ENCODE results near the gene TTC28.
"Not testable (repeated sequence)": the region's sequence is repeated elsewhere in the genome, so short reads cannot be mapped to it uniquely, and the experiment has no call there.

Gene TTC28

DNA sequence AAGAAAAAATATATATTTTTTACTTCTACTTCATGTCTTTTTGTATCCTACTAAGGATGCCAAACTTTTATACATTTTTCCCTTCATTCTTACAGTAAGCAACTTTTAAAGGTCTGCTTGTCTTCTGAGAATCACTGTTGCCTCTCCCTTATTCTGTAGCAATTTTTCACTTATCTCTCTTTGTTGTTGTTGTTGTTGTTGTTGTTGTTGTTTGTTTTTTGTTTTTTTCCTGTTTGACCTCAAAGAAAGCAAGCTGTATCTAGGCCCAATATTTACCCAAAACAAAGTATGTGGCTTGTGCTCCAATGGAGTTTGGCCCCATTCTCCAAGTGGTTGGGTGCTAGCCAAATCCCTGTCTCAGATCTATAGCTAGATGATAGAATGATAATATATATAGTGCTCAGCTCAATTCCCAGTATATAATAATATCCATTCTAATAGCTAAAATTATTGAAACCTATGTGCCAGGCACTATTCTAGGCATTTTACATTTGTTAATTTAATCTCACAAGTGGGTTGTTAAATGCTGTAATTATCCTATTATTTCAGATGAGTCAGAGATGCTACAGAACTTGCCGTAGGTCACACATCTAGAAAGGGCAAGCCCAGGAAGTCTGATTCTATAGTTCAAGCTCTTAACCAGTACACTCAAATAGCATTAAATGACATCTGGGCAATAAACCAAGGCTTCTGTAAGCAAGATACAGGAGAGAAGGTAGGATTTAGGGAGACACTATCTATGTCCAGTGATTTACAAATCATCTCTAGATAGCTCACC, 555.5 kb downstream of the TTC28 start:
- no peak for DNase-seq

GRCh38 chr22:28120691-28121592, 558.7 kb downstream of the TTC28 start:
- DNase-seq: no peak

DNA sequence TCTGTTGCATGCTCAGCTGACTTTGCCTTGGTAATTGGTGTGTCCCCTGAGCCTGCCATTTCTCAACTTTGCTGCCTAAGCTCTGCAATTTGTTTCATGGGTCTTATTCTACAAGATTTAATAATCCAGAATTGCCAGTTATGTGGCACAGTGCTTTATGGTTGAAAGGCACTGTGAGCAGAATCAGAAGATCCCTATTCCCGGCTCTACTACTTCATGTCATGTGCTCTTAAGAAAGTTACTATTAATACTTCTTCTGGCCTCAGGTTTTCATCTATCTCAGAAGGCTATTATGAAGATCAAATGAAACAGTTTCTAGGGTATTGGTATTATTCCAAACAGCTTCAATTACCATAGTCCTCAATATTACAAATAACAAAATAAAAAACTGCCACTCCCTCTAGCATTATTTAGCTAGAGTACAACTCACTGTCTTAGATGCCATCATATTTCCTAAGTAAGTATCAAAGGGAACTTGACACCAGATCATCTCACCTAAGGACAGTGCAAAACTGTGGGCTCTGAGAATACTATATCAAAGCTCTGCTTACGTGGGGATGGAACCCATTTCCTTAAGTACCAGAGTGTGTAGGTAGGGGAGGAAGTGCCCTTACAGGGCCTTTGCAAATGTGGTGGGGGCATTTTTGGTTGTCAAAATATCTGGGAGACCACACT, 560.5 kb downstream of the TTC28 start:
- DNase-seq: no peak

DNA sequence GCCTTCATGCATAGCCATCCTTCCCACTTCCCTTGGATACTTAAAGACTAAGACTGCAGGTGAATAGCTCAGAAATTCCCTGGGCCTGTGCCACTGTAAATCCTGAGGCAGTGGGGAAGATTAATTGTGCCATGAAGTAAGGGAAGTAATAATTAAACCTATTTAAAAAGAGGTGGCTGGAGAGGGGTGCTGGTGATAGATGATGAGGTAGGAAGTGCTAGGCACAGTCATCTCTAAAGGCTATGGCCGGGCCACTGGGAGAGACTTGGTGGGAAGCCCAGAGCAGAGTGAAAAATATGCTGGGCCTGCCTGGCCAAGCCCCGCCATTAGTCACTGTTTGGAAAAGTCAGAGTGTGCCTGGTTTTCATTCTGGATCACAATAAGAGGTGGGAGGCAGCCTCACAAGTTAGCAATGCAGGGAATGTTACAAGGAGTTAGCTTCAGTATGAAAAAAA, 563.4 kb downstream of the TTC28 start:
- no peak for DNase-seq

GRCh38 chr22:28115426-28115825, 564.2 kb downstream of the TTC28 start:
- DNase-seq: no peak

GRCh38 chr22:28112548-28113043, 567.0 kb downstream of the TTC28 start:
- DNase-seq: no peak

GRCh38 chr22:28112190-28112544, 567.5 kb downstream of the TTC28 start:
- no peak for DNase-seq

GRCh38 chr22:28111501-28112189, 568.0 kb downstream of the TTC28 start:
- DNase-seq: no peak

- no peak for DNase-seq
These were observed 570.8 kb downstream of the TTC28 start for GRCh38 chr22:28108851-28109250.

GRCh38 chr22:28106617-28107016, 573.0 kb downstream of the TTC28 start:
- no peak for DNase-seq

GRCh38 chr22:28105988-28106387, 573.7 kb downstream of the TTC28 start:
- no peak for DNase-seq

GRCh38 chr22:28105413-28105812, 574.2 kb downstream of the TTC28 start:
- DNase-seq: no peak

- no peak for DNase-seq
These were observed 576.0 kb downstream of the TTC28 start for GRCh38 chr22:28103596-28103995.

DNA sequence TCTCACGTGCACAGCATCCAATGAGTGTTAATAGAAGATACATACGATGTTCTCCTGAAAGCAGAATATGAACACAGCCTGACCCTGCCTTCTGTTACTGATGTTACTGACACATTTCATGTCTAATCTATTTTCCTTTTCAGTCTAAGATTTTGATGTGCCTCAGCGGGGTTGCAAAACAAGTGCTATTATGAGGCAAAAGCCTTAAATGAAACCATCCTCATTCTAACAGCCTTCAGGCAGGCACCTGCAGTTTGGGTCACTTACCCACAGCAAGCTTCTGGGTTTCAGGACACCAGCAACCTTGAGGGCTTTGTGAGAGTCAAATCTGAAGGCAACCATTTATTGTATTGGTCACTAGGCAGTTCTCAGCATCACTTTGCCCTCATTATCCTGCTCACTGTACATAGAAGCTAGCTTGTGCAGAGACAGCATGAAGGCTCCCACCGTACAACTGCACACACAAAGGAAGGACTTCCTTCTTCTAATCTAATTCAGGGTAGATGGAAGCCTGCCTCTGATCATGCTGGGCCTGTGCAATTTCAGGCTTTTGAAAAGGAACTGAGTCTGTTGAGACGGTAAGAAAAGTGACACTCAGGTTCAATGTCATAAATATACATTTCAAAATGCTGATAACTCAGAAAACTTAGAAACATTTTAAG, 577.4 kb downstream of the TTC28 start:
- DNase-seq: no peak

GRCh38 chr22:28097627-28098026, 582.0 kb downstream of the TTC28 start:
- DNase-seq: no peak

DNA sequence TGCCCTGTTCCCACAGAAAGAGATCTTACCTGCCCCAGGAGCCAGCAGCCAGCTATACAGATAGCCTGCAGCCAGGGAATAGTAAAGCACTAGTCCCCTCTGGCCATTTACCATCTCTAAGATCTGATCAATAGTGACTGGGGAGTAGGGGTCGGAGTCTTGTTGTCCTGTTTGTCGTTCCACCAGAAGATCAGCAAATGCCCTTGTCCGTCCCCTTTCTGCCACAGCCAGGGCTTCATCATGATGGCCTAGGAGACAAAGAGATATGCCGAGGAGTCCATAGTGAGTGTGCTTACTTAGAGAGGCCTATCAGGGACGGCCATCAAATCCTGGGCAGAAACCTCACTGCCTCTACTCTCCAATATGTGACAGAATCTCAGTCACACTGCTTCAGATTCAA, 583.5 kb downstream of the TTC28 start:
- DNase-seq: no peak

DNA sequence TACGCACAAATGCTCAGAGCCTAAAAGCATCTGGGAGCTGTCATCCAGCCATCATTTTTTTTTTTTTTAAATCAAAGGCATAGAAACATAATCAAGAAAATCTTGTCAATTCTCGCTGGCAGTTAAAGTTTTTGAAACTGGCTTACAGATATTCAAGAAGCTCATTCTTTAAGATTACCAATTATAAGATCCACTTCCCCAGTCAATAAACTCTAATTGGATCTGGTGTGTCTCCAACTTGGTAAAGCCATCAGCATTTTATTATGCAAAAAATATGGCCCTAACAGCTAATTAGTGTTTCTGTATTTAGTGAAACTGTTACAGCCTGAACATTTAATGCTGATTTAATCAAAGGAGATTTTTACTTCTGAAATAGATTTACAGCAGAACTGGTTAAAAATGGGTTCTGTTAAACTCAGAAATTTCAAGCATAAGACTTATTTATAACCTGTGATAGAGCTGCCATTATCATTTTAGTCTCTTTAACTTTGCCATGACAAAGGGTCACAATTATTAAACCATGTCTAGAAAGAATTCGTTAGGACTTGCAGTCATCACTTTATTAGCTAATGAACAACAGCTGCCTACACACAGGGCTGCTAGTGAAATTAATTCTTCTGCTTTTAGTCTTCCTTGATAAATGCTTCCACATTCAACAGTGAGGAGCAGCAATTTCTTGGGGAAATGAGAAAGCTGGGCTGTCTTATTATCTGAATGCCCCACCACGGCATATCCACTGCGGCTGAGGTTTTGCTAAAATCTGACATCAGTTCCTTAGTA, 584.1 kb downstream of the TTC28 start:
- DNase-seq: no peak

DNA sequence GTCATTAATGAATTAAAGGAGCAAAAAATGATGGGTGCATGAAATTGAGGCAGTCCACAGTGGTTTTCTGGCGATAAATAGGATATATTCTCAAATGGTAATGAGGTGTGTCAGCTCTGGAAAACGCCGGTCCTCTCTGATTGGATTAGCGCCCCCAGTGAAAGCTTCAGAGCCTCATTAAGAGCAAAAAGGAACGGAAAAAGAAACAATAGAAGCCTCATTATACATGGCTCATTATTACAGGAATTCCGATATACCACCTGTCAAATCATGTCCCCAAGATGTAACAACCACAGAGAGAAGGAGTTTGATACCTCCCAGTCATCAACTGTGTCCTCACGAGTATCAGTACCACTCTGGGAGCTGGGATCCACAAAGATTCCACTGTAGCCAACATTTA, 584.9 kb downstream of the TTC28 start:
- DNase-seq: no peak

GRCh38 chr22:28093711-28094110, 585.9 kb downstream of the TTC28 start:
- DNase-seq: no peak

GRCh38 chr22:28091486-28091885, 588.2 kb downstream of the TTC28 start:
- no peak for DNase-seq

GRCh38 chr22:28089541-28089940, 590.1 kb downstream of the TTC28 start:
- not testable (repeated sequence) for DNase-seq
